Measurements from ENCODE around the gene C17orf113. TPM values are rescaled to one million over a fixed set of nuclear protein-coding genes. Genes with fewer than 3 reads are reported as not detected.
A peak's percentile ranks its signal among the peaks of the same experiment; 100 is the strongest.

The C17orf113 gene
- total RNA-seq, 1 donor, result under 0.01 TPM

GRCh38 chr17:42090964-42091790, 40.8 kb upstream of the C17orf113 start:
- Histone ChIP-seq H3K4me3 (ENCODE audit: insufficient read depth, low read length) (no peak overlapping the region), H4K20me1 (ENCODE audit: insufficient read depth, low read length) (no peaks in the 10 kb centered on the region), H3K27me3 (ENCODE audit: insufficient read depth, low read length) (peaks cover 42% of the 10 kb centered on the region), H3K79me2 (ENCODE audit: insufficient read depth, low read length) (no peaks in the 10 kb centered on the region), H3K4me2 (ENCODE audit: insufficient read depth, low read length) (no peak overlapping the region), H3K9me3 (ENCODE audit: low read depth, low read length) (no peaks in the 10 kb centered on the region), H3K4me1 (ENCODE audit: insufficient read depth, low read length) (no peaks in the 10 kb centered on the region), H3K36me3 (ENCODE audit: insufficient read depth, low read length) (no peaks in the 10 kb centered on the region), H3K27ac (ENCODE audit: low read depth, low read length) (no peak overlapping the region), H2AFZ (ENCODE audit: low read length) (no peak overlapping the region)
- peak; percentile 58 for DNase-seq (ENCODE audit: insufficient read length, low spot score, missing footprints)
- TF ChIP-seq, protein P1, sequence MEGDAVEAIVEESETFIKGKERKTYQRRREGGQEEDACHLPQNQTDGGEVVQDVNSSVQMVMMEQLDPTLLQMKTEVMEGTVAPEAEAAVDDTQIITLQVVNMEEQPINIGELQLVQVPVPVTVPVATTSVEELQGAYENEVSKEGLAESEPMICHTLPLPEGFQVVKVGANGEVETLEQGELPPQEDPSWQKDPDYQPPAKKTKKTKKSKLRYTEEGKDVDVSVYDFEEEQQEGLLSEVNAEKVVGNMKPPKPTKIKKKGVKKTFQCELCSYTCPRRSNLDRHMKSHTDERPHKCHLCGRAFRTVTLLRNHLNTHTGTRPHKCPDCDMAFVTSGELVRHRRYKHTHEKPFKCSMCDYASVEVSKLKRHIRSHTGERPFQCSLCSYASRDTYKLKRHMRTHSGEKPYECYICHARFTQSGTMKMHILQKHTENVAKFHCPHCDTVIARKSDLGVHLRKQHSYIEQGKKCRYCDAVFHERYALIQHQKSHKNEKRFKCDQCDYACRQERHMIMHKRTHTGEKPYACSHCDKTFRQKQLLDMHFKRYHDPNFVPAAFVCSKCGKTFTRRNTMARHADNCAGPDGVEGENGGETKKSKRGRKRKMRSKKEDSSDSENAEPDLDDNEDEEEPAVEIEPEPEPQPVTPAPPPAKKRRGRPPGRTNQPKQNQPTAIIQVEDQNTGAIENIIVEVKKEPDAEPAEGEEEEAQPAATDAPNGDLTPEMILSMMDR (IDR thresholded peaks at IDR 0.05; ENCODE audit: extremely low read depth, low read depth, low read length), result no peak

- DNase-seq (ENCODE audit: insufficient read length, low spot score, missing footprints), result peak; percentile 39
- Histone ChIP-seq H3K4me3 (ENCODE audit: insufficient read depth, low read length) (no peak overlapping the region), H3K79me2 (ENCODE audit: insufficient read depth, low read length) (no peaks in the 10 kb centered on the region), H2AFZ (ENCODE audit: low read length) (no peak overlapping the region), H3K36me3 (ENCODE audit: insufficient read depth, low read length) (no peaks in the 10 kb centered on the region), H3K9me3 (ENCODE audit: low read depth, low read length) (no peaks in the 10 kb centered on the region), H3K4me2 (ENCODE audit: insufficient read depth, low read length) (no peak overlapping the region), H3K27ac (ENCODE audit: low read depth, low read length) (no peak overlapping the region), H3K27me3 (ENCODE audit: insufficient read depth, low read length) (peaks cover 41% of the 10 kb centered on the region), H3K4me1 (ENCODE audit: insufficient read depth, low read length) (no peaks in the 10 kb centered on the region), H4K20me1 (ENCODE audit: insufficient read depth, low read length) (no peaks in the 10 kb centered on the region)
- TF ChIP-seq, protein P1 (IDR thresholded peaks at IDR 0.05; ENCODE audit: extremely low read depth, low read depth, low read length), result no peak
Measured at GRCh38 chr17:42088736-42089135, 38.3 kb upstream of the C17orf113 start.

GRCh38 chr17:42087736-42088705, 37.6 kb upstream of the C17orf113 start:
- Histone ChIP-seq H3K9me3 (ENCODE audit: low read depth, low read length) (no peaks in the 10 kb centered on the region), H3K27ac (ENCODE audit: low read depth, low read length) (no peak overlapping the region), H2AFZ (ENCODE audit: low read length) (no peak overlapping the region), H3K27me3 (ENCODE audit: insufficient read depth, low read length) (peaks cover 41% of the 10 kb centered on the region), H3K4me3 (ENCODE audit: insufficient read depth, low read length) (no peak overlapping the region), H3K36me3 (ENCODE audit: insufficient read depth, low read length) (no peaks in the 10 kb centered on the region), H3K4me1 (ENCODE audit: insufficient read depth, low read length) (no peaks in the 10 kb centered on the region), H3K4me2 (ENCODE audit: insufficient read depth, low read length) (no peak overlapping the region), H3K79me2 (ENCODE audit: insufficient read depth, low read length) (no peaks in the 10 kb centered on the region), H4K20me1 (ENCODE audit: insufficient read depth, low read length) (no peaks in the 10 kb centered on the region)
- TF ChIP-seq, protein P1 (IDR thresholded peaks at IDR 0.05; ENCODE audit: extremely low read depth, low read depth, low read length), result no peak
- peak; percentile 34 for DNase-seq (ENCODE audit: insufficient read length, low spot score, missing footprints)
